ENCODE measurements around the gene PNPLA6. TPM values are rescaled to one million over a fixed set of nuclear protein-coding genes. Genes with fewer than 3 reads are reported as not detected.
A peak's percentile ranks its signal among the peaks of the same experiment; 100 is the strongest.

The PNPLA6 gene
- total and polyA plus RNA-seq, 9 of the 15 experiments (the other 6 are each of a cell fraction or from before 2014, with no cell fraction given) = 0.07 to 30.2 (median 8.3) TPM

- TF ChIP-seq, protein P1, sequence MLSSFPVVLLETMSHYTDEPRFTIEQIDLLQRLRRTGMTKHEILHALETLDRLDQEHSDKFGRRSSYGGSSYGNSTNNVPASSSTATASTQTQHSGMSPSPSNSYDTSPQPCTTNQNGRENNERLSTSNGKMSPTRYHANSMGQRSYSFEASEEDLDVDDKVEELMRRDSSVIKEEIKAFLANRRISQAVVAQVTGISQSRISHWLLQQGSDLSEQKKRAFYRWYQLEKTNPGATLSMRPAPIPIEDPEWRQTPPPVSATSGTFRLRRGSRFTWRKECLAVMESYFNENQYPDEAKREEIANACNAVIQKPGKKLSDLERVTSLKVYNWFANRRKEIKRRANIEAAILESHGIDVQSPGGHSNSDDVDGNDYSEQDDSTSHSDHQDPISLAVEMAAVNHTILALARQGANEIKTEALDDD (IDR thresholded peaks at IDR 0.05) = no peak
- TF ChIP-seq GTF2E2 (tag; IDR thresholded peaks at IDR 0.05) (no peak), FOXM1 (IDR thresholded peaks at IDR 0.05; ENCODE audit: low read depth) (peak; percentile 82), FOXM1 (CRISPR knock-in tag; IDR thresholded peaks at IDR 0.05; ENCODE audit: low read depth) (no peak), KAT7 (CRISPR knock-in tag; IDR thresholded peaks at IDR 0.05; ENCODE audit: borderline replicate concordance) (0 out of 2 replicates have a peak, but pooled peaks have one; percentile 65), HOXB6 (CRISPR knock-in tag; IDR thresholded peaks at IDR 0.05; ENCODE audit: borderline replicate concordance) (no peak), SMARCB1 (IDR thresholded peaks at IDR 0.05; ENCODE audit: insufficient read length, low read depth) (no peak), CREB3 (tag; conservative IDR thresholded peaks at IDR 0.05; ENCODE audit: low read depth) (no peak), ZNF41 (CRISPR knock-in tag; conservative IDR thresholded peaks at IDR 0.05) (0 out of 2 replicates have a peak, but pooled peaks have one; percentile 8), ZBTB7A (IDR thresholded peaks at IDR 0.05; ENCODE audit: borderline replicate concordance, control insufficient read depth, low read depth, low read length) (no peak)
- TF ChIP-seq, protein P2, sequence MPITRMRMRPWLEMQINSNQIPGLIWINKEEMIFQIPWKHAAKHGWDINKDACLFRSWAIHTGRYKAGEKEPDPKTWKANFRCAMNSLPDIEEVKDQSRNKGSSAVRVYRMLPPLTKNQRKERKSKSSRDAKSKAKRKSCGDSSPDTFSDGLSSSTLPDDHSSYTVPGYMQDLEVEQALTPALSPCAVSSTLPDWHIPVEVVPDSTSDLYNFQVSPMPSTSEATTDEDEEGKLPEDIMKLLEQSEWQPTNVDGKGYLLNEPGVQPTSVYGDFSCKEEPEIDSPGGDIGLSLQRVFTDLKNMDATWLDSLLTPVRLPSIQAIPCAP (CRISPR knock-in tag; IDR thresholded peaks at IDR 0.05; ENCODE audit: borderline replicate concordance) = no peak
- TF ChIP-seq, protein P3, sequence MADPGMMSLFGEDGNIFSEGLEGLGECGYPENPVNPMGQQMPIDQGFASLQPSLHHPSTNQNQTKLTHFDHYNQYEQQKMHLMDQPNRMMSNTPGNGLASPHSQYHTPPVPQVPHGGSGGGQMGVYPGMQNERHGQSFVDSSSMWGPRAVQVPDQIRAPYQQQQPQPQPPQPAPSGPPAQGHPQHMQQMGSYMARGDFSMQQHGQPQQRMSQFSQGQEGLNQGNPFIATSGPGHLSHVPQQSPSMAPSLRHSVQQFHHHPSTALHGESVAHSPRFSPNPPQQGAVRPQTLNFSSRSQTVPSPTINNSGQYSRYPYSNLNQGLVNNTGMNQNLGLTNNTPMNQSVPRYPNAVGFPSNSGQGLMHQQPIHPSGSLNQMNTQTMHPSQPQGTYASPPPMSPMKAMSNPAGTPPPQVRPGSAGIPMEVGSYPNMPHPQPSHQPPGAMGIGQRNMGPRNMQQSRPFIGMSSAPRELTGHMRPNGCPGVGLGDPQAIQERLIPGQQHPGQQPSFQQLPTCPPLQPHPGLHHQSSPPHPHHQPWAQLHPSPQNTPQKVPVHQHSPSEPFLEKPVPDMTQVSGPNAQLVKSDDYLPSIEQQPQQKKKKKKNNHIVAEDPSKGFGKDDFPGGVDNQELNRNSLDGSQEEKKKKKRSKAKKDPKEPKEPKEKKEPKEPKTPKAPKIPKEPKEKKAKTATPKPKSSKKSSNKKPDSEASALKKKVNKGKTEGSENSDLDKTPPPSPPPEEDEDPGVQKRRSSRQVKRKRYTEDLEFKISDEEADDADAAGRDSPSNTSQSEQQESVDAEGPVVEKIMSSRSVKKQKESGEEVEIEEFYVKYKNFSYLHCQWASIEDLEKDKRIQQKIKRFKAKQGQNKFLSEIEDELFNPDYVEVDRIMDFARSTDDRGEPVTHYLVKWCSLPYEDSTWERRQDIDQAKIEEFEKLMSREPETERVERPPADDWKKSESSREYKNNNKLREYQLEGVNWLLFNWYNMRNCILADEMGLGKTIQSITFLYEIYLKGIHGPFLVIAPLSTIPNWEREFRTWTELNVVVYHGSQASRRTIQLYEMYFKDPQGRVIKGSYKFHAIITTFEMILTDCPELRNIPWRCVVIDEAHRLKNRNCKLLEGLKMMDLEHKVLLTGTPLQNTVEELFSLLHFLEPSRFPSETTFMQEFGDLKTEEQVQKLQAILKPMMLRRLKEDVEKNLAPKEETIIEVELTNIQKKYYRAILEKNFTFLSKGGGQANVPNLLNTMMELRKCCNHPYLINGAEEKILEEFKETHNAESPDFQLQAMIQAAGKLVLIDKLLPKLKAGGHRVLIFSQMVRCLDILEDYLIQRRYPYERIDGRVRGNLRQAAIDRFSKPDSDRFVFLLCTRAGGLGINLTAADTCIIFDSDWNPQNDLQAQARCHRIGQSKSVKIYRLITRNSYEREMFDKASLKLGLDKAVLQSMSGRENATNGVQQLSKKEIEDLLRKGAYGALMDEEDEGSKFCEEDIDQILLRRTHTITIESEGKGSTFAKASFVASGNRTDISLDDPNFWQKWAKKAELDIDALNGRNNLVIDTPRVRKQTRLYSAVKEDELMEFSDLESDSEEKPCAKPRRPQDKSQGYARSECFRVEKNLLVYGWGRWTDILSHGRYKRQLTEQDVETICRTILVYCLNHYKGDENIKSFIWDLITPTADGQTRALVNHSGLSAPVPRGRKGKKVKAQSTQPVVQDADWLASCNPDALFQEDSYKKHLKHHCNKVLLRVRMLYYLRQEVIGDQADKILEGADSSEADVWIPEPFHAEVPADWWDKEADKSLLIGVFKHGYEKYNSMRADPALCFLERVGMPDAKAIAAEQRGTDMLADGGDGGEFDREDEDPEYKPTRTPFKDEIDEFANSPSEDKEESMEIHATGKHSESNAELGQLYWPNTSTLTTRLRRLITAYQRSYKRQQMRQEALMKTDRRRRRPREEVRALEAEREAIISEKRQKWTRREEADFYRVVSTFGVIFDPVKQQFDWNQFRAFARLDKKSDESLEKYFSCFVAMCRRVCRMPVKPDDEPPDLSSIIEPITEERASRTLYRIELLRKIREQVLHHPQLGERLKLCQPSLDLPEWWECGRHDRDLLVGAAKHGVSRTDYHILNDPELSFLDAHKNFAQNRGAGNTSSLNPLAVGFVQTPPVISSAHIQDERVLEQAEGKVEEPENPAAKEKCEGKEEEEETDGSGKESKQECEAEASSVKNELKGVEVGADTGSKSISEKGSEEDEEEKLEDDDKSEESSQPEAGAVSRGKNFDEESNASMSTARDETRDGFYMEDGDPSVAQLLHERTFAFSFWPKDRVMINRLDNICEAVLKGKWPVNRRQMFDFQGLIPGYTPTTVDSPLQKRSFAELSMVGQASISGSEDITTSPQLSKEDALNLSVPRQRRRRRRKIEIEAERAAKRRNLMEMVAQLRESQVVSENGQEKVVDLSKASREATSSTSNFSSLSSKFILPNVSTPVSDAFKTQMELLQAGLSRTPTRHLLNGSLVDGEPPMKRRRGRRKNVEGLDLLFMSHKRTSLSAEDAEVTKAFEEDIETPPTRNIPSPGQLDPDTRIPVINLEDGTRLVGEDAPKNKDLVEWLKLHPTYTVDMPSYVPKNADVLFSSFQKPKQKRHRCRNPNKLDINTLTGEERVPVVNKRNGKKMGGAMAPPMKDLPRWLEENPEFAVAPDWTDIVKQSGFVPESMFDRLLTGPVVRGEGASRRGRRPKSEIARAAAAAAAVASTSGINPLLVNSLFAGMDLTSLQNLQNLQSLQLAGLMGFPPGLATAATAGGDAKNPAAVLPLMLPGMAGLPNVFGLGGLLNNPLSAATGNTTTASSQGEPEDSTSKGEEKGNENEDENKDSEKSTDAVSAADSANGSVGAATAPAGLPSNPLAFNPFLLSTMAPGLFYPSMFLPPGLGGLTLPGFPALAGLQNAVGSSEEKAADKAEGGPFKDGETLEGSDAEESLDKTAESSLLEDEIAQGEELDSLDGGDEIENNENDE (IDR thresholded peaks at IDR 0.05; ENCODE audit: low read depth, low read length) = no peak
These were observed 13.2 kb upstream of the PNPLA6 start, which contains the start of gene MCOLN1 (continued) for GRCh38 chr19:7522072-7522922.
